SIG-M5 treated with dmso at 0.1 percent for 504 hours (cell line): ENCODE results near the gene PCDH9.
"Not testable (repeated sequence)": the region's sequence is repeated elsewhere in the genome, so short reads cannot be mapped to it uniquely, and the experiment has no call there.

Experiments used
- DNase-seq: peaks from one replicate; lab custom pipeline; 2025; ENCODE audit not compliant: unreplicated experiment; lab: John Stamatoyannopoulos, UW

PCDH9 gene

DNA sequence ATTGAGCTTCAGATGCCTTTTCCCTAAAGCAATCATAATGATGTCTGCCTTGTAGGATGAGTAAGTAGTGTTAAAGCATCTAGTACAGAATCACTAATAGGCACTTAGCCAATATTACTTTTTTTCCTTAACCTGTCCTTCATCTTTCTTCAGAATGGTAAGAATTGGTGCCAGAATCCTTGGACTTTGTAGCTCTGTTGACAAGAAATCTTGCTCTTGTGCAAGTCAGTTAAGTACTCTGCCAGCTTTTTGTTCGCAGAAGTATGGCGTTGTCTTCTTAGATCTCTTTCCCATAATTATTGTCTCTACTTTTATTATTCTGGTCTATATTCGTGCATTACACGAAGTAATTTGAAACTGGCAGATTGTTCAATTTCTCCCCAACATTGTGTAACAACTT lies 554.5 kb downstream of the PCDH9 start:
- DNase-seq: no peak

DNA sequence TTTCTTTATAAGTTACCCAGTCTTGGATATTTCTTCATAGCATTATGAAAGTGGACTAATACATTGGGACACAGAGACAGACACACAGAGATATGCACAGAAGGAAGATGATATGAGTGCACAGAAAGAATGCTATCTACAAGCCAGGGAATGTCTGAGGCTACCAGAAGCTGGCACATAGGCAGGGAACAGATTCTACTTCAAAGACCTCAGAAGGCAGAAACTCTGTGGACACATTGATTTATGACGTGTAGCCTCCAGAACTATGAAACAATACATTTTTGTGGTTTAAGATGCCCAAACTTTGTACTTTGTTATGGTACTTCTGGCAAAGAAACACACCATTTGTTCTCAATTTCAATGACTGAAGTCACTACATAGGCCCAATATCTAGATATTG lies 556.7 kb downstream of the PCDH9 start:
- no peak for DNase-seq

- no peak for DNase-seq
These were observed 564.1 kb downstream of the PCDH9 start for GRCh38 chr13:66665991-66666390.

DNA sequence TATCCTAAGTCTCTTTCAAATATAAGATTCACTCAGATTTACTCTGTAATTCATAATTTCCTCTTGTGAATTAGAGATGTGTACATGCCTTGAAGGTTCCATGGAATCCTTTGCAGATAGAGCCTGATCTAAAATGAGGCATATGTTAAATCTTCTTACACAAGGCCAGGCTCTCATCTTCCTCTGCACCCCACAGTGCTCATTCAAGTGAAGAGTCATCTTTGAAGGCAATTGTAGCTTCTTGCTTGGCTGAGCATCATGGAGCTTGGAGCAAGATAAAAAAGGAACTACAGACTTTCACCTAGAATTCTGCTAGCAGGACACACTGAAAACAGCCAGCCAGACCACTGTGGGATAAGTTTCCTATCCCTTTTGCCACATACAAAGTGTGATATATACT lies 566.4 kb downstream of the PCDH9 start:
- no peak for DNase-seq

DNA sequence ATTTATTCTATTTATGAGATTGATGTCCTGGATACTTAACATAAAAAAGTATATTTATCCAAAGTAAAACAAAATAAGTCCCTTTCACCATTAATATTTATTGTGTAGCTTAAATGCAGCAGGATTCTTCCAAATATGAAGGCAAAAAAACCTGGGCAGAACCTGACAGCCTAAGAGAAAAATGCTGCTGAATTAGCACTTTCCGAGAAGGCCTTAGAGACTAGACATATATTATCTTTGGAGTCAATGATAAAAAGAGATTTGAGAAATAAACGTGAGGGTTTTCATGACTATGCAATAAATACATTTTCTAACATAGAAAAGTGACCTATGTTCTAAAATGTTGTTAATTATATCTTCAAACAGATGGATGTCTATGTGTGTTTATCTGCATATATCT lies 566.9 kb downstream of the PCDH9 start:
- no peak for DNase-seq

DNA sequence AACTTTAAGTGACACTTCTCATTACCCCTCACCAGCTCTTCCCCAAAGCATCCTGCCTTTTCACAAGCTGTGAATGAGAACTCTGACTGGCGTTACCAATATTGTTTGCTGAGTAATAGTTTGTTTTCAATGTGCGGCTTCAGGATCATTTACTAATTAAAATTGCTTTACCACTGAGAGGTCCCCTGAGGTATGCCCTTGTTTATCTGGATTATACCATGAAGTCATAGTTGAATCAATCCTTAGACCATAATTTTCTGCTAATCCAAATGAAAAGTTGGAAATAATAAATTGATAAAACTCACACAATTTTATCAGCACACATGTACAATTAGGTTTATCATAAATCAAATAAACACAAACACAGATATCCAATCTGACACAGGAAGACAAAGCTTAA lies 568.8 kb downstream of the PCDH9 start:
- no peak for DNase-seq

DNA sequence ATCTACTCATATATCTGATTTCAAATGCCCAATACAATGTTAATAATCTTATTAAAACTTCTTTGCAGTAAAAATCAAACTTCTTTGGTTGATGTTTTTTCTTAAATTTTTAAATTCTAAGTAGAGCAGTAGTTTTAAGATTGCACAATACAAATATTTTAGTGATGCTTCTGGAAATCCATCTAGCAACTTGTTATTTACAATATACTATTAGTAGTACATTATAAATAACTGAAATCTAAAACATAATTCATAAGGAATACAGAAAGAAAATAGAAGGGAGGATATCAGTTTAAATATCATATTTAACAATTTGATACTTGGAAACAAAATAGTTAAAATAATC lies 569.7 kb downstream of the PCDH9 start:
- DNase-seq: no peak

DNA sequence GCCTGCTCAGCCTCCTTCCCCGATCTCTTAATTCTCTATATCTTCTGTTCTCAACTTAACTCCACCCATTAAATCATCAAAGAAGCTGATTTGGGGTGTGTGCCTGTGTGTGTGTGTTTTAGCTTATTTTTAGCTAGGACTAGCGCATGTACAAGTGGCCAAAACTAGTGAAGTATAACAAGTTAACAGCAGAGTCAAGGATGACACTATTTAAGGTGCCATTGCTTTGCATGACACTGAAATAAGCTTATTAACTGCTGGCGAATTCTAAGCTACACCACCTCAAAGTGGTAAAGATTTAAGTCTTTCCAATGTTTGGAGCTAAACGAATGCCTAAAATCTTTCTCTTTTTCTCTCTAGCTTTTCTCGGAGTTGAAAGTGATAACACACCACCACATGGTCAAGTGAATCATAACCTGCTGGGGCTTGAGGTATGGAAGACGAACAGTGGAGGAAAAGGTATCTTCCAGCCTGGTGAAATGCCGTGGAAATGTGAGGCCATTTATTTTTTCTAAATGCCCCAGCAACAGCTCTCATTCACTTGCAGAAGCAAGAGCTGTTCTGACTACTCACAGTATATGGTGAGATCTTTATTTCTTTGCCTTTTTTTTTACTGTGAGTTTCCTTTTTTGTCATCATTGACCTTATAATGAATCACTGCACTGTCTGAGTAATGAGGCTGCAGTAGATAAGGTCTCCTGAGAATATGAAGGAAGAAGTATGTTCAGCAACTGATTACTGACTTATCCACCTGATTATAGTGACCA lies 570.3 kb downstream of the PCDH9 start:
- no peak for DNase-seq

- no peak for DNase-seq
These were observed 570.9 kb downstream of the PCDH9 start for GRCh38 chr13:66659286-66659685.

DNA sequence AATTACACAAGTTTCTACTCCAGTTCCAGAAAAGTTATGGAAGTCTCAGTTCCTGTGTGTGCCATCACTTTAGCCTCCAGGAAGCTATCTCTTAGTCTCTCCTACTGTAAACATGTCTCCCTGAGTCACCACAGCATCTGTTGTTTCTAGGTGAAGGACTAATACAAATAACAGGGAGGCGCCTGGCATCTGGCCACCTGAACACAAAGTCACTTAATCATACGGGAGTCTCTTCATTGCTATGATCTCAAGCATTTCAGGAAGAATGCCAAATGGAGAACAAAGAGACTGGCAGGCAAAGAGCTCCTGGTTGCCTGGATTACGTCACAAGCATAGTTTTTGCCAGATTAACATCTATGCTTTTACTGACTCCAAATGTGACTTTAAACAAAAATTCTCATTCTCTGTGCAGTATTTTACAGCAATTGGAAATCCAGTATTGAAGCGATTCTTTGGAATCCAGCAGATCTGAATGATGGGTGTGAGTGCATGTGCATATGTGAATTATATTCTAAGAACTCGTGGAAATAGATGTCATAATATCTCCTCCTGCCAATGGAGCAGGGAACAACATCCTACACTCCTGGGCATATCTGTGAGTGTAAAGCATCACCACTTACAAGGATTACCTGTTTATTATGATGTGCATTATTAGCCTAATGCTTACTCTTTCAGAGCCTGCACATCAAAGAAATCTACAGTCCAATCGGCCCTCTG lies 572.8 kb downstream of the PCDH9 start:
- DNase-seq: peak; percentile 16

DNA sequence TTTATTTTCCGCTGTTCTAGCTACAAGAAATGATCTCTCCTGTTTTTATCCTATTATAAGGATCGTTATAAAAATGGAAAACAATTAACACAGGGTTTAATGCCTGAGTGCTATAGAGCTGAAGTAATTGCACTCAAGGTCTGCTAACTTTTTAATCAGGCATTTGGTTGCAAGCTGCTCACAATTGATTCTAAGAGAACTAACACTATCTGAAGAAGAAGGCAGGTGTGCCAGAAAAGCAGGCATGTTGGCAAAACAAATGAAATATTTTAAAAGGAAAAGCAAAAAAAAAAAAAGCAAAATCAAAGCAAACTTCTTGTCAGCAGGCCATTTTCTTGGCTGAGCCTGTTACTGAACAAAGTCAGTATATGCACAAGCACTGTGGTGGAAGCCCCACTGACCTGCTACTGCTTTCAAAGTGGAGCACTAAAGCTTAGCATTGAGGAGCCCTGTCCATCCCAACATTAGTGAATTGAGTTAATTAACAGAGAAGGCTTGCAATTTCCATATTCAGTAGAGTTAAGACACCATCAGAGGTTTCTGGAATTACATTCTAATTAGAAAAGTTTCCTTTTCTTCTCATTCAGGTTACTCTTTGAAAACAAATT lies 574.2 kb downstream of the PCDH9 start:
- no peak for DNase-seq

DNA sequence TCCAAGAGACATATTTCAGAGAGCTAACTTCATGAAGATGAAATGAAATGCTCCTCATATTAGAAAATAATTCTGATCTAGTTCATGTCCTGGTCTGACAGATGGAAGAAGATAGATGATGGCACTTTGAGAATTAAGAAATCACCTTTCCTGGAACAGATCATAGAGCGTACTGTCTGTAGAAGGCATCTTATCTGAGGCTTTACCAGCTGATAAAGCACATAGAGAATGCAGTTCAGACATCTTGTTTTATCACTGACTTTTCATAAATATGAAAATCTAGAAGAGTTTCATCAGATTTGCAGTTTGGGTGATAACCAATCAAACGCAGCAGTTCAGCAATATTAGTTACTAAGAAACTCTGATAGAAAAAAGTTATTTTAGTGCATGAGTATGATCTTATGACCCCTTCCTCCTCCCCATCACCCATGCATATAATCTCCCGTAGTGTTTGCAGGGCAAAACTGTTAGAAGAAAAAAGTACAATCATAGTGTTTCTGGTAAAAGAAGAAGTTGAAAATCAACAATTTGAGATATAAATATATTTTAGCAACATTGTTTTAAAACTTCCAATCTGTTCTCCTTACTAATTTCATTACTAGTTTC lies 585.2 kb downstream of the PCDH9 start:
- no peak for DNase-seq

DNA sequence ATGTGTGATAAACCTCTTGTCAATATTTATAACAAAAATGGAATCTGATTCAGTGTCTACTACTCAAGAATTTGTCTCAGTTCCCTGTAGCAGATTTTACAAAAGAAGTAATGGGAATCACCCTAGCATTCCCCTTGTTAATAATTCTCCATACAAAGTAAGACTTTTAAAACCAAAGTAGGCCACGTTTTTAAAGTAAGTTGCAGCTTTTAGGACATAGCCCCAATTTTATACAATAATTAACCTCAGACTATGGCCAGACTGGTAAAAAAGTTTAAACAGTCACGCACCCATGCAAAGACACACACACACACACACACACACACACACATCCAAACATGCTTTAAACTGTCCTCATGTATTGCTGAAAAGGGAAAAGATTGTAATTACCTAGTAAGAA lies 589.9 kb downstream of the PCDH9 start:
- DNase-seq: no peak

DNA sequence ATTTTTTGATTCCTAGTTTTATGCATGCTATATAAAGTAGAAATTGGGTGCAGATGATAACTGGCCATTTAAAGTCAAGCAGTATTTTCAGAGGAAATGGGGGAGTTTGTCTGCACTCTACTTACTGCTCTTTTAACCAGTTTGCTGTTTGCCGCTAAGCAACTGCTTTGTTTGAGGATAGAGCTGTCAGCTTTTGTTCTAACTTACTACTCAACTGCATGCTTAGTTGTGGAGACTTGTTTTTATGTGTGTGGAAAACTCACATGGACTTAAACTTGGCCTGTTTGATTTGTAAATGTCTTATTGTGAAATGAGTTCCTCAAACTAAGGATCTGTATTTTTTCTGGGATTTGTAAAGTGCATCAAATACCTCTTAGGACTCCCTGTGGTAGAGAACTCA lies 591.1 kb downstream of the PCDH9 start:
- no peak for DNase-seq

DNA sequence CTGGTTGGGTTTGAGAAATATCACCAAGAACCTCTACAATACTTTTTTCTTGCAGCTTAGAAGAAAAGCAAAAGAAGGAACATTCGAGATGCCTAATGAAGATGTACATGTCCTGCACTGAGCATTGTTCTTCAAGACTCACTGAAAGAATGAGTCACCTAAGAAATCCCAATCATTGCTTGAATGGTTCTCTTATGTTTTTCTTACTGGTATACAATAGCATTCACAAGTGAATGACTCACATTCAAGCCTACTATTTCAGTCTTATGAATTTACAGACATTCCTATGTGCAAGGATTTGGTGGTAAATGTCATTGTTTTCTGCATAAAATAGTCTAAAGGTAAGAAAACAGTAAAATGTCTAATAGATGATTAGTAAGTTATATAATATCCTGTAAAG lies 594.6 kb downstream of the PCDH9 start:
- DNase-seq: no peak

DNA sequence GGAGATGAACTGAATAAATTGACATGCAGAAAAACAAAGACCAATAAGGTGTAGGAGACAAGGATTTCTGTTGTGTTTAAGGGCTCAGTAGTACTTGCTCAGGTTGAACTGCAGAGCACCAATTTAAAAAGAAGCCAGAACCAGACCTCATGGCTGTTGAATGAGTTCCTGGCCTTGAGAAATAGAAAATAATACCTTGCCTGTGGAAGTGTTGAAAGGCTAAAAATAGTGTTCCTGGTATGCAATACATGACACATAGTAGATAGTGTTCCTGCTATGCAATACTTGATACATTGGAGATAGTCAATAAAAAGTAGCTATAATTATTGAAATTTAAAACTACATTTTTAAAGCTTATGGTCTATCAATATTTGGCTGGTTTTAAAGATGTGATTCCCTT lies 595.8 kb downstream of the PCDH9 start:
- DNase-seq: no peak

DNA sequence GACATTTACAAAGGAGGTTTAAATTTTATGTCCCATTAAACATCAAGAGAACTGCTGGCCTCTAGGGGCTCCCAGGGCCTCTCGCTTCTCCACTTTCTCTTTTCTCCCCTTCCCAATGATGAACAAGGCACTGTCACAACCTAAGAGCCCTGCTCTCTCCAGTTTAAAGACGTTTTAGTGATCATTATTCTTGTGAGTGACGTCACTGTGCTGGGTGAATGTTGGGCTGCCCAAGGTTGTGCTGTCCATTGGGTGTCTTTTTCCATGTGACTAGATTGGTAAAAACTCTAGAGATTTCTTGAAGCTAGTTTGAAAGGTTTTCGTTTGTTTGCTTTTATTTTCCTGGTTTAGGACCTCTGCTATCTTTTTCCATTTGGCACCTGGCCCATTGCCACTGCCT lies 602.6 kb downstream of the PCDH9 start:
- no peak for DNase-seq

- DNase-seq: no peak
These were observed 605.8 kb downstream of the PCDH9 start for GRCh38 chr13:66624302-66624701.

- no peak for DNase-seq
These were observed 606.9 kb downstream of the PCDH9 start for GRCh38 chr13:66623129-66623820.

- DNase-seq: not testable (repeated sequence)
These were observed 608.2 kb downstream of the PCDH9 start for GRCh38 chr13:66621906-66622447.

DNA sequence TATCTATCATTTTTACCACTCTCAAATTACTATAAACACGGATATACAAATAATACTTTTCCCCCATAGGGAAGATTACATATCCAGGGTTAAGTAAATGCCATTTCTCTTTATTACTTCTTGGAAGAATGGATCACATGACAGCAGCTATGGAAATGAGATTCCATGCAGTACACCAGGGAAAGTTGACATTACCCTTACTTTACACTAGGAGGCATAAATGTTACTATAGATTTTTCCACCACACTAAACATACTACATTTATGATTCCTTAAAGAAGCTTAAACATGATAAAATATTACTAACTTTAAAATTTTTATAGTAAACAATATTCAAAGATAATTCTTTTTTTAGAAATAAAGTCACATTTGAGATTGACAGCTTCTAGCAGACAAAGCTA lies 611.4 kb downstream of the PCDH9 start:
- peak; percentile 19 for DNase-seq
